ENCODE data around the gene NRP1.

NRP1 gene

DNA sequence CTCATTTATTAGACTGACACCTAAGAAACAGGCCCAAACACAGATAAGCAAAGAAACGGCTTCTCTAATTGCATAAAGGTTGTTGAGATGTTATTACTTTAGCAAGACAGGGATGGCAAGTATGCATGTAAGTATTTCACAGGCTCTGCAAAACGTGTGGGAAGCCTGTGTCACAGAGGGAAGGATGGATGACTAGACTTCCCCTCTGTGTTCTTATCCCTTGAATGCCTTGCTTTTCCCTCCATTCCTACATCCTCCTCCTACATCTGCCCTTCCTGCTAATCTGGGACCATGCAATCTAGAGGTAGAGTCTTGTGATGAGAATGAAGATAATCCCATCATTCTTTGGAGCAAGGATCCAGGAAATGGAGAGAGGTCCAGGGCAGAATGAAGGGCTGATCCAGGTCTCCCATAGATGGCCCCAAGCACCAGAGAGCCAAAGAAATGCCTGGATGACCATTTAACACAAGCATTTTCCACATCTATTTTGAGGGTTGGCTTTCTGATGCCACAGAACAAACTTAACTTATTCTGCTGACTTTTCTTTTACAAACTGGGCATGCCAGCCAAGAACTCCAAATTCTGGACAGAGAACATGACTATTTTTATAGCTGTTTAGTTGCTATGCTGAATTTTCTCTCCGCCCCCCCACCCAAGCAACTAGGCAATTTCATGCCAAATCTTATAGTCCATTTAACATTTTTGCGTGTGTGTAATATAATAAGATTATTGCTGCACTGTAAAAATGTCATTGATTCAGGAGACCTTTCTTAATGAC is 48.1 kb downstream of the NRP1 start:
- TF ChIP-seq, protein P1, sequence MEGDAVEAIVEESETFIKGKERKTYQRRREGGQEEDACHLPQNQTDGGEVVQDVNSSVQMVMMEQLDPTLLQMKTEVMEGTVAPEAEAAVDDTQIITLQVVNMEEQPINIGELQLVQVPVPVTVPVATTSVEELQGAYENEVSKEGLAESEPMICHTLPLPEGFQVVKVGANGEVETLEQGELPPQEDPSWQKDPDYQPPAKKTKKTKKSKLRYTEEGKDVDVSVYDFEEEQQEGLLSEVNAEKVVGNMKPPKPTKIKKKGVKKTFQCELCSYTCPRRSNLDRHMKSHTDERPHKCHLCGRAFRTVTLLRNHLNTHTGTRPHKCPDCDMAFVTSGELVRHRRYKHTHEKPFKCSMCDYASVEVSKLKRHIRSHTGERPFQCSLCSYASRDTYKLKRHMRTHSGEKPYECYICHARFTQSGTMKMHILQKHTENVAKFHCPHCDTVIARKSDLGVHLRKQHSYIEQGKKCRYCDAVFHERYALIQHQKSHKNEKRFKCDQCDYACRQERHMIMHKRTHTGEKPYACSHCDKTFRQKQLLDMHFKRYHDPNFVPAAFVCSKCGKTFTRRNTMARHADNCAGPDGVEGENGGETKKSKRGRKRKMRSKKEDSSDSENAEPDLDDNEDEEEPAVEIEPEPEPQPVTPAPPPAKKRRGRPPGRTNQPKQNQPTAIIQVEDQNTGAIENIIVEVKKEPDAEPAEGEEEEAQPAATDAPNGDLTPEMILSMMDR (IDR thresholded peaks at IDR 0.05): no peak
- peak; percentile 43 to 71 for DNase-seq
- no peaks in the 10 kb centered on the region for H3K9me3 ChIP-seq
- H3K27me3 ChIP-seq: no peaks in the 10 kb centered on the region
- H3K4me1 ChIP-seq: peaks cover 0 to 70% (median 45%) of the 10 kb centered on the region in 4 donors
- no peak overlapping the region for H3K4me3 ChIP-seq
- intact Hi-C loops (cut with DNase I; ENCODE audit: low total_unique reads): loop anchor here (5.0 kb wide), 1 partner anchor 51 kb away; no protein-coding TSS in a partner anchor
- no peaks in the 10 kb centered on the region for H3K36me3 ChIP-seq
- H3K27ac ChIP-seq: peak overlapping the region; percentile 60 to 69

- no peaks in the 10 kb centered on the region for H3K9me3 ChIP-seq
- TF ChIP-seq, protein P1 (IDR thresholded peaks at IDR 0.05): no peak
- DNase-seq: no peak
- H3K4me3 ChIP-seq: no peak overlapping the region
- intact Hi-C loops (cut with DNase I; ENCODE audit: low total_unique reads): loop anchor here (5.0 kb wide), 1 partner anchor 52 kb away; no protein-coding TSS in a partner anchor
- no peaks in the 10 kb centered on the region for H3K27me3 ChIP-seq
- peaks cover 0 to 65% (median 41%) of the 10 kb centered on the region in 4 donors for H3K4me1 ChIP-seq
- peak overlapping the region; percentile 60 to 69 for H3K27ac ChIP-seq
- no peaks in the 10 kb centered on the region for H3K36me3 ChIP-seq
Measured at GRCh38 chr10:33284945-33285344, 49.5 kb downstream of the NRP1 start.

DNA sequence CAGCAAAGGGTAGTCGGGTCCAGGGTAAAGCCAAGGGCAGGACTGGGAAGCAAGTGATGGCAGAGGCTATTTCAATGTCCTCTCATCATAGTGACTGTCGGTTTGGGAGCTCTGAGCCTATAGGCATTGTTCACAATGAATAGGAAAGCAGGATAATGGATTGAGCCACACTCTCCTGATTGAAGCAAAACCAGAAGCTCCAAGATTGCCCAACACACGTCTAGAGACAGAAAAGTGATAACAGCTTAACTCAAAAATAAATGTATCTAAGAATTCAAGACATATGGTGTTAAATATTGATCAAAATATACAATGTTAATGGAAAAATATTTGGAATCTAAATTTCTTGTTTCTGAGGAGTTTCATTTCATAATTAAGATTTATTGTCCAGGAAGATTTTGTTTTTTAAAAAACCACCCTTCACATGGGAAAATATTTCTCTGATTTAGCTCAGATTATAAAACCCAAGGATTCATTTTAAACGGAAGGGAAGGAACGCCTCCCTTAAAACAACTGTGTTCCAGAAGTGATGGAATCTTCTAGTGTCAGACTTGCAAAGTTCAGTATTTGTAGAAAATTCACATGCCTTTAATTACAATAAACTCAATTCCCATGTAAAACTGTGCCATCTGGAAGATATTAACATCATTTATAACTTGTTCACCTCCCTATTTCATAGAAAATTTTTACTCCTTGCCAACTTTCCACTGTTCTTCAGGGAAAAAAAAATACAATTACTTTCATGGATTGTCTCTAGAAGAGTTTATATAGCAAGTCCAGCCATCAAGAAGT is 54.5 kb downstream of the NRP1 start:
- no peaks in the 10 kb centered on the region for H3K27me3 ChIP-seq
- no peak for DNase-seq
- no peak overlapping the region for H3K27ac ChIP-seq
- no peaks in the 10 kb centered on the region for H3K36me3 ChIP-seq
- TF ChIP-seq, protein P1 (IDR thresholded peaks at IDR 0.05): no peak
- no peaks in the 10 kb centered on the region for H3K9me3 ChIP-seq
- H3K4me1 ChIP-seq: peaks cover 0 to 60% (median 16%) of the 10 kb centered on the region in 4 donors
- intact Hi-C loops (cut with DNase I; ENCODE audit: low total_unique reads): no loop called here
- no peak overlapping the region for H3K4me3 ChIP-seq

GRCh38 chr10:33279276-33279675 is 55.2 kb downstream of the NRP1 start:
- H3K27ac ChIP-seq: no peak overlapping the region
- no peaks in the 10 kb centered on the region for H3K36me3 ChIP-seq

GRCh38 chr10:33278198-33278597 is 56.3 kb downstream of the NRP1 start:
- Histone ChIP-seq H3K4me3 (no peak overlapping the region), H3K9me3 (no peaks in the 10 kb centered on the region), H3K36me3 (no peaks in the 10 kb centered on the region), H3K27me3 (no peaks in the 10 kb centered on the region), H3K27ac (no peak overlapping the region), H3K4me1 (peaks cover 0 to 57% (median 20%) of the 10 kb centered on the region in 4 donors)
- intact Hi-C loops (cut with DNase I; ENCODE audit: low total_unique reads): no loop called here
- no peak for DNase-seq
- TF ChIP-seq, protein P1 (IDR thresholded peaks at IDR 0.05): no peak

More at GRCh38 chr10:33279276-33279675, 55.2 kb downstream of the NRP1 start:
- Histone ChIP-seq H3K4me3 (no peak overlapping the region), H3K4me1 (peaks cover 0 to 60% (median 12%) of the 10 kb centered on the region in 4 donors), H3K27me3 (no peaks in the 10 kb centered on the region), H3K9me3 (no peaks in the 10 kb centered on the region)
- TF ChIP-seq, protein P1 (IDR thresholded peaks at IDR 0.05): no peak
- intact Hi-C loops (cut with DNase I; ENCODE audit: low total_unique reads): no loop called here
- DNase-seq: no peak
